T47D (cell line): ENCODE measurements around the gene EGFR.

ENCODE experiments used
- DNase-seq, 2 experiments: peaks; one replicate each; pipeline versions ENCODE4 v3.0.0 to v3.0.0-alpha.2; 2011 to 2012; ENCODE audit warnings: low read depth in 1 of 2, low spot score in 1 of 2
- JUND ChIP-seq: IDR thresholded peaks from 2 replicates; pipeline ENCODE4 v1.6.1; 2012; ENCODE audit warnings: low read depth
- in situ Hi-C: cut with HindIII; loops from 2 replicates; pipeline ENCODE4 v1.10.0; 2016; ENCODE audit warnings: low sequenced_read_pairs, low pct_unique_long_range_greater_than_20kb

The EGFR gene

DNA sequence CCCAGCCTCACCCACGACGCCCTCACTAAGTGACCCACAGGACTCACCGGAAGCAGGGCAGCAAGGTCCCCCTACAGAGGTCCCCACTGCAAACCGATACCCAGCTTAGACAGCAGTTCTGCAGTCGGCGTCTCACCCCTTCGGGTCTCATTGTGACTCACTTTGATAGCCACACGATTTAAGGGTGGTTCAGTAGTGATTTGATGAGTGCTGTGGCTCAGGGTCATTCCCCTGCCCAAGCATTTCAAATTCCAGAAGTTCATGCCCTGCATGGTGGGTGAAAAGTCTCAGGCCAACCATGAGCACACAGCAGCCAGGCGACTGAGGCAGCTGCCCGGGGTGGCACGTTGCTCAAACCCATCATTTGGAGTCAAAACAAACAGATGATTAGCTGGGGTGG is 93.2 kb downstream of the EGFR start:
- TF ChIP-seq JUND: no peak
- in situ Hi-C loops: no loop called here
- no peak for DNase-seq

DNA sequence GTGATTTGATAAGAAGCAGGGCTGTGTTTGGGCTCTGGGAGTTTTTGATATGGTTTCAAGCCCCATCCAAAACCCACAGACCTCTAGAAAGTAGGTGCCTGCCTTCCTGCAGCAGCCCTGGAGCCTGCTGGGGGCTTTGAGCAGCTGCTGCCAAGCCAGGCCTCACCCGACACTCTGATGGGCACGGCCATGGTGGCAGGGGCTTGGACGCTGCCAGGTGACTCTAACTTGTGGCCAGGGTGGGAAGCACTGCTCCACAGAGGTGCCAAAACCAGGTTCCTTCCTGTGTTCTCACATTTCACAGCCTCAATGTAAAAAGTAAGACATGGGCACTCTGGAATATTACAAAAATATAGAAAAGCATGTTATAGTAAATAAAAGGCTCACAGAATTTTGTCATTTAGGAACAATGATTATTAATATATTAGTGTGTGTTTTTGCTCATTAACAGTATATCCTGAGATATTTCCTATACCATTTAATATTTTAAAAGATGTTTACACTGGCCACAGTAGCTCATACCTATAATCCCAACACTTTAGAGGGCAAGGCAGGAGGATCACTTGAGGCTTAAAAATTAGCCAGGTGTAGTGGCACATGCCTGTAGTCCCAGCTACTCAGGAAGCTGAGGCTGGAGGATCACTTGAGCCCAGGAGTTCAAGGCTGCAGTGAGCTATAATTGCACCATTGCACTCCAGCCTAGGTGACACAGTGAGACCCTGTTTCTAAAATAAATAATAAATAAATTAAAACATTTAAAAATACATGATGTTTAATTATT is 95.1 kb downstream of the EGFR start:
- TF ChIP-seq JUND: no peak
- no peak for DNase-seq
- in situ Hi-C loops: no loop called here

DNA sequence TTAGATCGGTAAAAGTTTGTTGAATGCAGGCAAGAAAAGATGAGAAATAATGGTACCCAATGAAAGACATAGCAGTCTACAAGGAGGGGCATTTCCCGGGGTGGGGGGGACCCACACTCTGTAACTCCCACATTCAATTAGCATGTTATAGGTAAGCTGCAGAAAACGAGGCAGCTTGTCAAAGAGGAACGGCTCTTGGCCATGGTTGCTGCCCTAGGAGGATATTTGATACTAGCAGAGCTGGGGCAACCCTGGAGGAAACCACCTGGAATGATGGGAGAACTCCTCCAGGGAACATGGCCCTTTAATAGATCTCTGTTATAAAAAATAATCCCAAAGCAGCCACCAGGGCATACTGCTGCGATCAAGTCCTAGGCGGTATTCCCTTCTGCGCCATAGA is 98.5 kb downstream of the EGFR start:
- no peak for DNase-seq
- TF ChIP-seq JUND: no peak
- in situ Hi-C loops: no loop called here

DNA sequence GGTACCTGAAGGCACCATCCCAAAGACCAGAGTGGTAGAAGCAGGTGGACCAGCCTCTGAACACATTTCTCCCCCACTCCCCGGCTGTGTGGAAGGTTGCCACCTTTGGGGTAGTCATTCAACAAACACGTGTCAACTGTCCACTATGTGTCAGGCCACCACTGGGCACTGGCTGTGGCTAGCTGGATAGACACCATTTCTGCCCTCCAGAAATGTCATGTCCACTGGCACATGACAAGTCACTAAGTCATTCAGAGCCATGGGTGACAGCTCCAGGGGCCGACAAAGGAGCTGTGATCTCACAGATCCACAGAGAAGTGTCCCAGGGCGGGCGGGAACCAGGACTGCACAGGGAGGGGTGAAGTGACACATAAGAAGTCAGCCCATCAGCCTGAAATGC is 99.6 kb downstream of the EGFR start:
- no peak for TF ChIP-seq JUND
- in situ Hi-C loops: no loop called here
- no peak for DNase-seq

GRCh38 chr7:55119571-55119970 is 100.8 kb downstream of the EGFR start:
- DNase-seq: no peak
- in situ Hi-C loops: no loop called here
- TF ChIP-seq JUND: no peak

DNA sequence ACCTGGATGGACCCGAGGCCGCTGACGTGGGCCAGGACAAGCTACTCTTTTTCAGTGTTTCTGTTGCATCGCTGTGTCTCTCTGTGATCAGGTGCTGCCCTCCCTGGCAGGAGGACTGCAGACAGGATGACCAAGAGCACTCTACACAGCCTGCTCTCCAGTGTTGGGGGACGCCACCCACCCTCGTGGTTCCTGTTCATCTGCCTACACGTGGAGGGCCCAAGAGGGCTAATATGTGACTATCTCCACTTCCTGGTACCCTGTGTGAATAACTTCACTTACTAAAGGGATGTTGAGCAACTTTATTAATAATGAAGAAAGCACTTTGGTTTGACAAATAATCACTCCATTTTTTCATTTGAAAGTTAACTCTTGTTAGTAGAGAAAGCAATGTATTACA is 101.3 kb downstream of the EGFR start:
- TF ChIP-seq JUND: no peak
- no peak for DNase-seq
- in situ Hi-C loops: no loop called here

DNA sequence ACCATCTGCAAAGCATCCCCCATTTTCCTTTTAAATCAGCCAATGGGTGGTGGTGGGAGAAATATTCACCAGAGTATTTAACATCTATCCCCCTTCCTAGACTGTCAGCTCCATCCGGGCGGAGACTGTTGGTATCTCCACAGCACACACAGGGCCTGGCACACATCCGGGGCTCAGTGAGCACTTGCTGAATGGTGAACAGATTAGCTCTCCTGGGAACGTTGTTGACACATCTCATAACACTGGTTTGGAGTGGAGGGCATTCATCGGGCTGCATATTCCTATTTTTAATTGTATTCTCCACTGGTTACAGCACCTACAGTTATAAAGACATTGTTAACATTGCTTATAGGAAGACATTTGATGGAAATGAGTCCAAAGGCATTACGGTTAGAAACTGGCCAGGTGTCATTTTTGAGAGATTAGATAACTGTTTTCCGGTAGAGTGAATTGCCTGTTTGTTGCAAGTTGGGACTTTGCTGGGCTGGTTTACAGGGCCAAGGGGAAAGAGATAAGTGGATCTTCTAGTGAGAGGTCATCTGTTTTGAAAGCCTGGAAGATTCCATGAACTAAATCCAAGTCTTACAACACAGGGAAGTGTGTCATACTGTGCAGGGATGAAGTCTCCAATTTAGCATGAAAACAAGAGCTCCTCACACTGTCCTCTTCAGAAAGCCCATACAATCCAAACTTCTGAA is 101.8 kb downstream of the EGFR start:
- no peak for TF ChIP-seq JUND
- DNase-seq: no peak
- in situ Hi-C loops: no loop called here

- in situ Hi-C loops: no loop called here
These were observed 102.4 kb downstream of the EGFR start for GRCh38 chr7:55121249-55121648.

GRCh38 chr7:55122263-55122662 is 103.4 kb downstream of the EGFR start:
- in situ Hi-C loops: no loop called here
- no peak for DNase-seq
- TF ChIP-seq JUND: no peak

More at GRCh38 chr7:55121249-55121648, 102.4 kb downstream of the EGFR start:
- no peak for TF ChIP-seq JUND
- DNase-seq: no peak

GRCh38 chr7:55124989-55125875 is 106.4 kb downstream of the EGFR start:
- no peak for DNase-seq
- TF ChIP-seq JUND: no peak
- in situ Hi-C loops: no loop called here

GRCh38 chr7:55127135-55127551 is 108.3 kb downstream of the EGFR start:
- in situ Hi-C loops: no loop called here
- no peak for TF ChIP-seq JUND
- no peak for DNase-seq

DNA sequence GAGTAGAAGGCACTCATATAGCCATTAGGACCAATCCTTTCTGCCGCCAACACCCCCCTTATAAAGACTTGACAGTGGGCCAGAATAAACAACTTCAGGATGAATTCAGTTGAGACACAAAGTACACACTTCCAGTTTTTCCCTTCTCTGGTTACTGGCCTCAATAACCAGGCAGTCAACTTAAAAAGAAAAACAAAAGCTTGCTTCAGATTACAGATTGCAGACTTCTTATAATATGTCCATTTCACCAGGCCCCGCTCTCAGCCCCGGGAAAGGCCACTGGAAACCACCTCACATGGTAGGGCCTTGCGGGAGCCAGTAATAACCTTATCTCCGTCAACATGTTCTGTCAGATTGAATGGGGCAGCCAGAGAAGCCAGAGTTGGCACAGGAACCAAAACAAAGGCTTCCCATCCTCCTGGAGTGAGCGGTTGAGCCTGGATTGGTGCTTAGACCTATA is 108.8 kb downstream of the EGFR start:
- in situ Hi-C loops: no loop called here
- DNase-seq: peak in 1 of 2 experiments; percentile 14
- TF ChIP-seq JUND: no peak
